GM19239 (cell line): ENCODE results near the gene ADGRG1.
"Not testable (repeated sequence)": the region's sequence is repeated elsewhere in the genome, so short reads cannot be mapped to it uniquely, and the experiment has no call there.

Experiments used
- DNase-seq: peaks from one replicate; pipeline ENCODE4 v3.0.0; 2011; ENCODE audit warnings: low spot score; ENCODE audit not compliant: insufficient read length
- FAIRE-seq: peaks from 2 replicates; lab custom pipeline; 2011; peaks lifted over from hg19 to GRCh38; lab: Jason Lieb, UNC

Gene ADGRG1

GRCh38 chr16:57628008-57628781, at the start of gene ADGRG1:
Gene ADGRG1 (plus strand): TSS chr16:57628630. CDS start chr16:57650288, 21,658 bp downstream.
- no peak for FAIRE-seq
- no peak for DNase-seq

- DNase-seq: no peak
Observed at GRCh38 chr16:57579361-57579665, 49.1 kb upstream of the ADGRG1 start.

GRCh38 chr16:57585051-57585687, 43.3 kb upstream of the ADGRG1 start:
- DNase-seq (no peak), FAIRE-seq (no peak)

More at GRCh38 chr16:57579361-57579665, 49.1 kb upstream of the ADGRG1 start:
- no peak for FAIRE-seq

GRCh38 chr16:57588831-57589230, 39.6 kb upstream of the ADGRG1 start:
- no peak for DNase-seq
- no peak for FAIRE-seq

- DNase-seq (no peak), FAIRE-seq (no peak)
Observed at GRCh38 chr16:57589374-57589773, 39.1 kb upstream of the ADGRG1 start.

GRCh38 chr16:57590654-57591085, 37.8 kb upstream of the ADGRG1 start:
- FAIRE-seq: no peak
- no peak for DNase-seq

GRCh38 chr16:57591086-57591869, 37.2 kb upstream of the ADGRG1 start:
- peak; percentile 86 for FAIRE-seq
- no peak for DNase-seq

- FAIRE-seq: no peak
- DNase-seq: no peak
Observed at GRCh38 chr16:57591870-57592485, 36.5 kb upstream of the ADGRG1 start.

- no peak for FAIRE-seq
- no peak for DNase-seq
Observed at GRCh38 chr16:57592591-57593003, 35.8 kb upstream of the ADGRG1 start.

GRCh38 chr16:57593021-57593420, 35.4 kb upstream of the ADGRG1 start:
- DNase-seq: no peak
- no peak for FAIRE-seq

- no peak for FAIRE-seq
- DNase-seq: no peak
Observed at GRCh38 chr16:57593990-57594389, 34.4 kb upstream of the ADGRG1 start.

- DNase-seq (no peak), FAIRE-seq (no peak)
Observed at GRCh38 chr16:57594531-57595031, 33.8 kb upstream of the ADGRG1 start.

GRCh38 chr16:57596234-57596633, 32.2 kb upstream of the ADGRG1 start:
- not testable (repeated sequence) for FAIRE-seq, DNase-seq

GRCh38 chr16:57598437-57598836, 30.0 kb upstream of the ADGRG1 start:
- FAIRE-seq: no peak
- DNase-seq: no peak

GRCh38 chr16:57600048-57600835, 28.2 kb upstream of the ADGRG1 start:
- no peak for DNase-seq
- peak; percentile 78 for FAIRE-seq

GRCh38 chr16:57600952-57601580, 27.4 kb upstream of the ADGRG1 start:
- DNase-seq (no peak), FAIRE-seq (peak; percentile 26)

GRCh38 chr16:57601801-57602478, 26.5 kb upstream of the ADGRG1 start:
- FAIRE-seq: peak; percentile 95
- no peak for DNase-seq
